Liver (tissue), 9 donors: ENCODE results near the gene PROB1. TPM values are rescaled to one million over a fixed set of nuclear protein-coding genes. Genes with fewer than 3 reads are reported as not detected.

Experiments
- DNase-seq: peaks from one replicate; pipeline ENCODE4 v3.0.0-alpha.2; 2017; ENCODE audit warnings: low spot score
- H3K27ac ChIP-seq, 2 donors: one replicate each; pipeline ENCODE4 v1.7.0; 2013; ENCODE audit warnings: inconsistent platforms in 2 of 2, low read length in 2 of 2, control low read depth in 1 of 2, low read depth in 1 of 2, mild to moderate bottlenecking in 1 of 2
- H3K27me3 ChIP-seq, 4 donors: one replicate each; pipeline versions ENCODE4 v1.6.1 to v1.7.0; 2013; ENCODE audit warnings: low read length in 3 of 4, inconsistent platforms in 1 of 4, mild to moderate bottlenecking in 1 of 4, moderate library complexity in 1 of 4; ENCODE audit not compliant: control insufficient read depth in 4 of 4, insufficient read depth in 4 of 4
- H3K36me3 ChIP-seq, 4 donors: one replicate each; pipeline versions ENCODE4 v1.6.1 to v1.7.0; 2013; ENCODE audit warnings: low read length in 3 of 4, mild to moderate bottlenecking in 3 of 4, low read depth in 1 of 4, moderate library complexity in 1 of 4; ENCODE audit not compliant: control insufficient read depth in 4 of 4, insufficient read depth in 3 of 4
- H3K4me1 ChIP-seq, 4 donors: one replicate each; pipeline versions ENCODE4 v1.6.1 to v1.7.0; 2013; ENCODE audit warnings: low read length in 3 of 4, mild to moderate bottlenecking in 3 of 4, moderate library complexity in 1 of 4; ENCODE audit not compliant: control insufficient read depth in 4 of 4, insufficient read depth in 4 of 4
- H3K4me3 ChIP-seq, 3 donors: one replicate each; pipeline versions ENCODE4 v1.6.1 to v1.7.0; 2013; ENCODE audit warnings: low read length in 3 of 3, control low read depth in 1 of 3, low read depth in 1 of 3, mild to moderate bottlenecking in 1 of 3
- H3K9ac ChIP-seq, 2 donors: one replicate each; pipeline ENCODE4 v1.7.0; 2013; ENCODE audit warnings: low read length in 2 of 2, mild to moderate bottlenecking in 2 of 2, moderate library complexity in 2 of 2, control low read depth in 1 of 2, low read depth in 1 of 2
- H3K9me3 ChIP-seq, 4 donors: one replicate each; pipeline versions ENCODE4 v1.6.1 to v1.7.0; 2013; ENCODE audit warnings: low read length in 3 of 4; ENCODE audit not compliant: control insufficient read depth in 4 of 4
- EGR1 ChIP-seq, 2 donors: IDR thresholded peaks; 2 replicates each; pipeline ENCODE4 v1.6.1; 2016 to 2018; ENCODE audit warnings: antibody characterized with exemption in 2 of 2, low read depth in 2 of 2
- FOXA1 ChIP-seq: IDR thresholded peaks from 2 replicates; pipeline ENCODE4 v1.6.1; 2016; ENCODE audit warnings: antibody characterized with exemption
- FOXA2 ChIP-seq: IDR thresholded peaks from 2 replicates; pipeline ENCODE4 v1.6.1; 2016; ENCODE audit warnings: antibody characterized with exemption
- GABPA ChIP-seq, 2 donors: IDR thresholded peaks in 1 of 2; conservative IDR thresholded peaks in 1 of 2; 2 replicates each; pipeline ENCODE4 v1.6.1; 2016; ENCODE audit warnings: antibody characterized with exemption in 2 of 2, mild to moderate bottlenecking in 1 of 2, moderate library complexity in 1 of 2
- HNF4A ChIP-seq, 2 donors: conservative IDR thresholded peaks; 2 replicates each; pipeline ENCODE4 v1.6.1; 2016; ENCODE audit warnings: antibody characterized with exemption in 2 of 2, mild to moderate bottlenecking in 2 of 2
- HNF4G ChIP-seq: IDR thresholded peaks from 2 replicates; pipeline ENCODE4 v1.6.1; 2016; ENCODE audit warnings: antibody characterized with exemption
- JUND ChIP-seq, 2 donors: IDR thresholded peaks; 2 replicates each; pipeline ENCODE4 v1.6.1; 2016; ENCODE audit warnings: antibody characterized with exemption in 2 of 2
- NR2F2 ChIP-seq: IDR thresholded peaks from 2 replicates; pipeline ENCODE4 v1.6.1; 2016; ENCODE audit warnings: antibody characterized with exemption
- RAD21 ChIP-seq, 2 donors: IDR thresholded peaks; 2 replicates each; pipeline ENCODE4 v1.6.1; 2016; ENCODE audit warnings: antibody characterized with exemption in 2 of 2, mild to moderate bottlenecking in 2 of 2
- RXRA ChIP-seq, 2 donors: IDR thresholded peaks; 2 replicates each; pipeline ENCODE4 v1.6.1; 2017 to 2018; ENCODE audit warnings: antibody characterized with exemption in 2 of 2, mild to moderate bottlenecking in 1 of 2
- SP1 ChIP-seq: IDR thresholded peaks from 2 replicates; pipeline ENCODE4 v1.6.1; 2018; ENCODE audit warnings: antibody characterized with exemption, mild to moderate bottlenecking
- TAF1 ChIP-seq: conservative IDR thresholded peaks from 2 replicates; pipeline ENCODE4 v1.6.1; 2016; ENCODE audit warnings: antibody characterized with exemption, mild to moderate bottlenecking
- YY1 ChIP-seq: IDR thresholded peaks from 2 replicates; pipeline ENCODE4 v1.6.1; 2016; ENCODE audit warnings: antibody characterized with exemption, mild to moderate bottlenecking
- WGBS: extraction: QIAGEN DNeasy Blood & Tissue Kit; methylation state at CpG from one replicate; pipeline ENCODE4 v1.1.7; 2013; 5-methylcytosine and 5-hydroxymethylcytosine counted together
- polyA plus RNA-seq, 2 donors: library from polyadenylated mRNA; stranded (reverse) in 1 of 2; unstranded in 1 of 2; fragments of 200-250 nt in 1 of 2; fragments of >200 nt in 1 of 2; fragmentation: Nextera tagmentation in 1 of 2; extraction: Ambion mirVana in 1 of 2; gene quantifications; one replicate each; pipeline versions ENCODE4 v1.2.1 to v1.2.3, GENCODE V29; 2013 to 2015
- total RNA-seq, 2 donors: library from RNA; depleted of rRNA; stranded (reverse); fragments of >200 nt; gene quantifications; one replicate each; pipeline ENCODE4 v1.2.3, GENCODE V29; 2014
- TF ChIP-seq, protein P1 (sequence below): IDR thresholded peaks from 2 replicates; pipeline ENCODE4 v1.6.1; 2016; ENCODE audit warnings: antibody characterized with exemption, mild to moderate bottlenecking
- TF ChIP-seq, protein P2 (sequence below): fragments of 150-350 bp; IDR thresholded peaks from 2 replicates; pipeline ENCODE4 v1.5.1; 2017; ENCODE audit warnings: improper control_type of control experiment, low read depth, low read length; ENCODE audit not compliant: missing input control
- TF ChIP-seq, protein P3 (sequence below): IDR thresholded peaks from 2 replicates; pipeline ENCODE4 v1.6.1; 2016; ENCODE audit warnings: antibody characterized with exemption
- TF ChIP-seq, protein P4 (sequence below): IDR thresholded peaks from 2 replicates; pipeline ENCODE4 v1.6.1; 2016; ENCODE audit warnings: antibody characterized with exemption
- TF ChIP-seq, protein P5 (sequence below): IDR thresholded peaks from 2 replicates; pipeline ENCODE4 v1.6.1; 2016; ENCODE audit warnings: antibody characterized with exemption
- donor health status: healthy.
- donor health status: healthy.
- donor health status: healthy.
- donor health status: healthy.
- donor health status: healthy.

The PROB1 gene
- total and polyA plus RNA-seq, 4 donors, result 0.04 to 0.67 (median 0.34) TPM

DNA sequence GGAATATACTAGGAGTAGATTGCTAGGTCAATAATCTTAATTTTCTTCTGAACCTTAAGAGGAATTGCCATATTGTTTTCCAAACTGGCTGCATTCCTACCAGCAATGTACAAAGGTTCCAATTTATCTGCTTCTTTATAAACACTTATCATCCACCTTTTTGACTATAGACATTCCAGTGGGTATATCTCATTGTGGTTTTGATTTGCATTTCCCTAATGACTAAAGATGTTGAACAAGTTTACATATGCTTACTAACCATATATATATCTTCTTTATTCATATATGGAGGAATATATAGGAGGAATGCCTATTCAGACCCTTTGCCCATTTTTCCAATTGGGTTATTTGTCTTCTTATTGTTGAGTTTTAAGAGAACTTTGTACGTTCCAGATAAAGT, 36.8 kb upstream of the PROB1 start:
- H3K27me3 ChIP-seq, result no peaks in the 10 kb centered on the region
- H3K9ac ChIP-seq, result no peak overlapping the region
- 90% methylated on average over 1 of the region's 1 CpG for WGBS
- no peaks in the 10 kb centered on the region for H3K36me3 ChIP-seq
- no peak for DNase-seq
- H3K4me1 ChIP-seq, result no peaks in the 10 kb centered on the region
- no peak overlapping the region for H3K27ac ChIP-seq
- no peaks in the 10 kb centered on the region for H3K9me3 ChIP-seq
- H3K4me3 ChIP-seq, result no peak overlapping the region
- TF ChIP-seq, protein P1, sequence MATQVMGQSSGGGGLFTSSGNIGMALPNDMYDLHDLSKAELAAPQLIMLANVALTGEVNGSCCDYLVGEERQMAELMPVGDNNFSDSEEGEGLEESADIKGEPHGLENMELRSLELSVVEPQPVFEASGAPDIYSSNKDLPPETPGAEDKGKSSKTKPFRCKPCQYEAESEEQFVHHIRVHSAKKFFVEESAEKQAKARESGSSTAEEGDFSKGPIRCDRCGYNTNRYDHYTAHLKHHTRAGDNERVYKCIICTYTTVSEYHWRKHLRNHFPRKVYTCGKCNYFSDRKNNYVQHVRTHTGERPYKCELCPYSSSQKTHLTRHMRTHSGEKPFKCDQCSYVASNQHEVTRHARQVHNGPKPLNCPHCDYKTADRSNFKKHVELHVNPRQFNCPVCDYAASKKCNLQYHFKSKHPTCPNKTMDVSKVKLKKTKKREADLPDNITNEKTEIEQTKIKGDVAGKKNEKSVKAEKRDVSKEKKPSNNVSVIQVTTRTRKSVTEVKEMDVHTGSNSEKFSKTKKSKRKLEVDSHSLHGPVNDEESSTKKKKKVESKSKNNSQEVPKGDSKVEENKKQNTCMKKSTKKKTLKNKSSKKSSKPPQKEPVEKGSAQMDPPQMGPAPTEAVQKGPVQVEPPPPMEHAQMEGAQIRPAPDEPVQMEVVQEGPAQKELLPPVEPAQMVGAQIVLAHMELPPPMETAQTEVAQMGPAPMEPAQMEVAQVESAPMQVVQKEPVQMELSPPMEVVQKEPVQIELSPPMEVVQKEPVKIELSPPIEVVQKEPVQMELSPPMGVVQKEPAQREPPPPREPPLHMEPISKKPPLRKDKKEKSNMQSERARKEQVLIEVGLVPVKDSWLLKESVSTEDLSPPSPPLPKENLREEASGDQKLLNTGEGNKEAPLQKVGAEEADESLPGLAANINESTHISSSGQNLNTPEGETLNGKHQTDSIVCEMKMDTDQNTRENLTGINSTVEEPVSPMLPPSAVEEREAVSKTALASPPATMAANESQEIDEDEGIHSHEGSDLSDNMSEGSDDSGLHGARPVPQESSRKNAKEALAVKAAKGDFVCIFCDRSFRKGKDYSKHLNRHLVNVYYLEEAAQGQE, result no peak
- no peak for TF ChIP-seq HNF4G
- TF ChIP-seq FOXA2, result no peak
- TF ChIP-seq GABPA (IDR thresholded peaks at IDR 0.05 in 1 of 2, conservative IDR thresholded peaks at IDR 0.05 in 1 of 2), result no peak
- no peak for TF ChIP-seq TAF1
- TF ChIP-seq, protein P2, sequence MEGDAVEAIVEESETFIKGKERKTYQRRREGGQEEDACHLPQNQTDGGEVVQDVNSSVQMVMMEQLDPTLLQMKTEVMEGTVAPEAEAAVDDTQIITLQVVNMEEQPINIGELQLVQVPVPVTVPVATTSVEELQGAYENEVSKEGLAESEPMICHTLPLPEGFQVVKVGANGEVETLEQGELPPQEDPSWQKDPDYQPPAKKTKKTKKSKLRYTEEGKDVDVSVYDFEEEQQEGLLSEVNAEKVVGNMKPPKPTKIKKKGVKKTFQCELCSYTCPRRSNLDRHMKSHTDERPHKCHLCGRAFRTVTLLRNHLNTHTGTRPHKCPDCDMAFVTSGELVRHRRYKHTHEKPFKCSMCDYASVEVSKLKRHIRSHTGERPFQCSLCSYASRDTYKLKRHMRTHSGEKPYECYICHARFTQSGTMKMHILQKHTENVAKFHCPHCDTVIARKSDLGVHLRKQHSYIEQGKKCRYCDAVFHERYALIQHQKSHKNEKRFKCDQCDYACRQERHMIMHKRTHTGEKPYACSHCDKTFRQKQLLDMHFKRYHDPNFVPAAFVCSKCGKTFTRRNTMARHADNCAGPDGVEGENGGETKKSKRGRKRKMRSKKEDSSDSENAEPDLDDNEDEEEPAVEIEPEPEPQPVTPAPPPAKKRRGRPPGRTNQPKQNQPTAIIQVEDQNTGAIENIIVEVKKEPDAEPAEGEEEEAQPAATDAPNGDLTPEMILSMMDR, result no peak
- TF ChIP-seq JUND (IDR thresholded peaks at IDR 0.05), result no peak
- TF ChIP-seq SP1, result no peak
- no peak for TF ChIP-seq NR2F2
- TF ChIP-seq RXRA (IDR thresholded peaks at IDR 0.05), result no peak
- TF ChIP-seq, protein P3, sequence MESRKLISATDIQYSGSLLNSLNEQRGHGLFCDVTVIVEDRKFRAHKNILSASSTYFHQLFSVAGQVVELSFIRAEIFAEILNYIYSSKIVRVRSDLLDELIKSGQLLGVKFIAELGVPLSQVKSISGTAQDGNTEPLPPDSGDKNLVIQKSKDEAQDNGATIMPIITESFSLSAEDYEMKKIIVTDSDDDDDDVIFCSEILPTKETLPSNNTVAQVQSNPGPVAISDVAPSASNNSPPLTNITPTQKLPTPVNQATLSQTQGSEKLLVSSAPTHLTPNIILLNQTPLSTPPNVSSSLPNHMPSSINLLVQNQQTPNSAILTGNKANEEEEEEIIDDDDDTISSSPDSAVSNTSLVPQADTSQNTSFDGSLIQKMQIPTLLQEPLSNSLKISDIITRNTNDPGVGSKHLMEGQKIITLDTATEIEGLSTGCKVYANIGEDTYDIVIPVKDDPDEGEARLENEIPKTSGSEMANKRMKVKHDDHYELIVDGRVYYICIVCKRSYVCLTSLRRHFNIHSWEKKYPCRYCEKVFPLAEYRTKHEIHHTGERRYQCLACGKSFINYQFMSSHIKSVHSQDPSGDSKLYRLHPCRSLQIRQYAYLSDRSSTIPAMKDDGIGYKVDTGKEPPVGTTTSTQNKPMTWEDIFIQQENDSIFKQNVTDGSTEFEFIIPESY, result no peak
- TF ChIP-seq, protein P4, sequence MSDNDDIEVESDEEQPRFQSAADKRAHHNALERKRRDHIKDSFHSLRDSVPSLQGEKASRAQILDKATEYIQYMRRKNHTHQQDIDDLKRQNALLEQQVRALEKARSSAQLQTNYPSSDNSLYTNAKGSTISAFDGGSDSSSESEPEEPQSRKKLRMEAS, result no peak
- no peak for TF ChIP-seq FOXA1
- TF ChIP-seq, protein P5, sequence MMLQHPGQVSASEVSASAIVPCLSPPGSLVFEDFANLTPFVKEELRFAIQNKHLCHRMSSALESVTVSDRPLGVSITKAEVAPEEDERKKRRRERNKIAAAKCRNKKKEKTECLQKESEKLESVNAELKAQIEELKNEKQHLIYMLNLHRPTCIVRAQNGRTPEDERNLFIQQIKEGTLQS, result no peak

DNA sequence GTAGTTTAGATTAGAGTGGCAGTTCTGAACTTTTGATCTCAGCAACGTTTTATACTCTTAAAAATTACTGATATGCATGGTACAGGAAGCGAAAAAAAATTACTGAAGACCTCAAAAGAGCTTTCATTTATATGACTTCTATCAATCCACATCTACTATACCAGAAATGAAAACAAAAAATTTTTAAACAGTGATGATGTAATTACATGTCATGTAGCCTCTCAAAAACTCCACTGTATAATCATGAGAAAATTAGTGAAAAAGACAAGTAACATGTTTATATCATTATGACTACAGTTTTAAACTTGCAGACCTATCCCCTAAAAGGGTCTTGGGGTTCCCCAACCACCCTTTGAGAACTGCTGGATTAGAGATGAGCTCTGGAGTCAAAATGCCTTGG, 35.1 kb upstream of the PROB1 start:
- DNase-seq, result no peak
- no peak overlapping the region for H3K4me3 ChIP-seq
- no peaks in the 10 kb centered on the region for H3K36me3 ChIP-seq
- no peaks in the 10 kb centered on the region for H3K27me3 ChIP-seq
- no peaks in the 10 kb centered on the region for H3K9me3 ChIP-seq
- WGBS, result 86% methylated on average over 2 of the region's 2 CpGs
- no peak overlapping the region for H3K9ac ChIP-seq
- H3K27ac ChIP-seq, result no peak overlapping the region
- H3K4me1 ChIP-seq, result no peaks in the 10 kb centered on the region
- TF ChIP-seq YY1, result no peak
- no peak for TF ChIP-seq FOXA1
- no peak for TF ChIP-seq RAD21 (IDR thresholded peaks at IDR 0.05)
- TF ChIP-seq JUND (IDR thresholded peaks at IDR 0.05), result no peak
- no peak for TF ChIP-seq NR2F2
- TF ChIP-seq, protein P4, result no peak
- TF ChIP-seq RXRA (IDR thresholded peaks at IDR 0.05), result no peak
- no peak for TF ChIP-seq FOXA2
- TF ChIP-seq, protein P1, result no peak
- TF ChIP-seq, protein P2, result no peak
- no peak for TF ChIP-seq EGR1 (IDR thresholded peaks at IDR 0.05; ENCODE audit: low read depth in 2 of 2)
- no peak for TF ChIP-seq TAF1
- no peak for TF ChIP-seq SP1
- TF ChIP-seq HNF4A (conservative IDR thresholded peaks at IDR 0.05), result no peak
- TF ChIP-seq GABPA (IDR thresholded peaks at IDR 0.05 in 1 of 2, conservative IDR thresholded peaks at IDR 0.05 in 1 of 2), result no peak
